H1 (cell line): ENCODE data around the gene FAT2. TPM values are rescaled to one million over a fixed set of nuclear protein-coding genes. Genes with fewer than 3 reads are reported as not detected.

Source experiments
- CTCF ChIA-PET: fragments of 300-600 bp; sonication (Branson Sonifier 250); formaldehyde crosslinking; loops from one replicate; lab custom pipeline; 2021; ENCODE audit not compliant: partially characterized antibody; lab: Charles Lee
- POLR2A ChIA-PET: fragments of 300-600 bp; sonication (Branson Sonifier 250); formaldehyde crosslinking; loops from one replicate; lab custom pipeline; 2021; ENCODE audit warnings: inconsistent platforms; ENCODE audit not compliant: partially characterized antibody; lab: Charles Lee
- DNase-seq, 2 experiments: peaks; one replicate each; pipeline versions ENCODE4 v3.0.0 to v3.0.0-alpha.2; 2010 to 2022; ENCODE audit warnings: low spot score in 2 of 2, low read depth in 1 of 2, mixed read lengths in 1 of 2
- FAIRE-seq: peaks from 2 replicates; lab custom pipeline; 2011; peaks lifted over from hg19 to GRCh38; lab: Jason Lieb, UNC
- H2AFZ ChIP-seq: 2 replicates; pipeline ENCODE4 v1.8.1; 2012; ENCODE audit warnings: low read length, inconsistent platforms
- H2AK5ac ChIP-seq: 2 replicates; pipeline ENCODE4 v1.6.1; 2013; ENCODE audit warnings: low read depth, low read length
- H2BK120ac ChIP-seq: replicated peaks from 2 replicates; pipeline ENCODE3; 2013; ENCODE audit warnings: low read depth, low read length, inconsistent platforms
- H2BK12ac ChIP-seq: 2 replicates; pipeline ENCODE4 v1.6.1; 2013; ENCODE audit warnings: low read depth, low read length
- H2BK15ac ChIP-seq: 2 replicates; pipeline ENCODE4 v1.6.1; 2013; ENCODE audit warnings: low read length
- H2BK20ac ChIP-seq: 2 replicates; pipeline ENCODE4 v1.6.1; 2013; ENCODE audit warnings: low read length
- H2BK5ac ChIP-seq: 2 replicates; pipeline ENCODE4 v1.6.1; 2013; ENCODE audit warnings: low read depth, low read length
- H3K14ac ChIP-seq: 2 replicates; pipeline ENCODE4 v1.6.1; 2013; ENCODE audit warnings: inconsistent platforms; ENCODE audit not compliant: insufficient read length
- H3K18ac ChIP-seq: 2 replicates; pipeline ENCODE4 v1.6.1; 2013; ENCODE audit warnings: low read length; ENCODE audit errors: extremely low read depth
- H3K23ac ChIP-seq: 2 replicates; pipeline ENCODE4 v1.6.1; 2013; ENCODE audit warnings: inconsistent platforms; ENCODE audit not compliant: insufficient read length
- H3K23me2 ChIP-seq: 2 replicates; pipeline ENCODE4 v1.6.1; 2013; ENCODE audit warnings: low read depth, low read length
- H3K27ac ChIP-seq: 2 replicates; pipeline ENCODE4 v1.6.1; 2011; ENCODE audit warnings: low read depth, low read length, inconsistent platforms
- H3K27me3 ChIP-seq, 4 experiments: replicated peaks in 1 of 4; 1 replicate in 1 of 4; 2 replicates in 3 of 4; pipeline versions ENCODE4 v1.6.1 to v1.8.1; 2011 to 2013; ENCODE audit warnings: low read length in 3 of 4, mild to moderate bottlenecking in 3 of 4, inconsistent platforms in 2 of 4, mixed read lengths in 2 of 4, moderate library complexity in 1 of 4; ENCODE audit not compliant: control insufficient read depth in 3 of 4, insufficient read depth in 3 of 4; ENCODE audit errors: extremely low read depth in 1 of 4
- H3K36me3 ChIP-seq, 4 experiments: 2 replicates each; pipeline versions ENCODE4 v1.6.1 to v1.8.1; 2011 to 2013; ENCODE audit warnings: mild to moderate bottlenecking in 4 of 4, low read length in 3 of 4, moderate library complexity in 2 of 4, control low read depth in 1 of 4, inconsistent platforms in 1 of 4; ENCODE audit not compliant: insufficient read depth in 4 of 4, control insufficient read depth in 2 of 4
- H3K4ac ChIP-seq: replicated peaks from 2 replicates; pipeline ENCODE3; 2013; ENCODE audit warnings: low read length, low read depth, mixed read lengths, inconsistent platforms; ENCODE audit not compliant: insufficient read length
- H3K4me1 ChIP-seq, 4 experiments: replicated peaks in 1 of 4; 1 replicate in 1 of 4; 2 replicates in 3 of 4; pipeline versions ENCODE4 v1.6.1 to v1.8.1; 2011 to 2013; ENCODE audit warnings: low read length in 3 of 4, inconsistent platforms in 2 of 4, mixed read lengths in 1 of 4; ENCODE audit not compliant: insufficient read depth in 4 of 4, control insufficient read depth in 3 of 4
- H3K4me2 ChIP-seq, 2 experiments: 2 replicates each; pipeline versions ENCODE4 v1.6.1 to v1.8.1; 2011 to 2013; ENCODE audit warnings: low read depth in 2 of 2, low read length in 2 of 2, control low read depth in 1 of 2, inconsistent platforms in 1 of 2, mild to moderate bottlenecking in 1 of 2; ENCODE audit not compliant: insufficient read depth in 1 of 2
- H3K4me3 ChIP-seq, 4 experiments: fragments of 200-600, 300-600 bp in 1 of 4; sonication (generic), shearing (Covaris generic), sonication (Bioruptor Twin) in 1 of 4; 2 replicates each; pipeline versions ENCODE4 v1.5.1 to v1.8.1; 2011 to 2016; ENCODE audit warnings: low read length in 4 of 4, low read depth in 3 of 4, control low read depth in 2 of 4, inconsistent platforms in 2 of 4, mild to moderate bottlenecking in 2 of 4, mixed read lengths in 1 of 4, moderate library complexity in 1 of 4; ENCODE audit not compliant: insufficient read depth in 2 of 4; ENCODE audit errors: extremely low read depth in 1 of 4
- H3K56ac ChIP-seq: replicated peaks from 2 replicates; pipeline ENCODE3; 2013; ENCODE audit warnings: low read depth, mild to moderate bottlenecking, mixed read lengths, low read length, inconsistent platforms; ENCODE audit not compliant: insufficient read length
- H3K79me1 ChIP-seq: 2 replicates; pipeline ENCODE4 v1.6.1; 2013; ENCODE audit warnings: low read depth, low read length, control low read depth
- H3K79me2 ChIP-seq, 2 experiments: 2 replicates each; pipeline versions ENCODE4 v1.6.1 to v1.8.1; 2012 to 2013; ENCODE audit warnings: low read length in 2 of 2, mild to moderate bottlenecking in 2 of 2, inconsistent platforms in 1 of 2; ENCODE audit not compliant: insufficient read depth in 2 of 2, control insufficient read depth in 1 of 2
- H3K9ac ChIP-seq, 4 experiments: replicated peaks in 1 of 4; 1 replicate in 1 of 4; 2 replicates in 3 of 4; pipeline versions ENCODE4 v1.6.1 to v1.8.1; 2011 to 2013; ENCODE audit warnings: low read depth in 3 of 4, low read length in 3 of 4, control low read depth in 2 of 4, mild to moderate bottlenecking in 2 of 4, moderate library complexity in 2 of 4, inconsistent platforms in 1 of 4; ENCODE audit errors: extremely low read depth in 1 of 4
- H3K9me3 ChIP-seq, 2 experiments: 2 replicates each; pipeline versions ENCODE4 v1.6.1 to v1.8.1; 2012 to 2013; ENCODE audit warnings: mild to moderate bottlenecking in 2 of 2, moderate library complexity in 2 of 2, control low read depth in 1 of 2, inconsistent platforms in 1 of 2, low read depth in 1 of 2, low read length in 1 of 2, mixed read lengths in 1 of 2; ENCODE audit not compliant: insufficient read depth in 2 of 2
- H4K20me1 ChIP-seq, 2 experiments: replicated peaks in 1 of 2; 2 replicates each; pipeline versions ENCODE3 to v1.8.1; 2011 to 2013; ENCODE audit warnings: inconsistent platforms in 2 of 2, low read length in 2 of 2, mild to moderate bottlenecking in 1 of 2; ENCODE audit not compliant: insufficient read depth in 2 of 2, control insufficient read depth in 1 of 2
- H4K5ac ChIP-seq: 2 replicates; pipeline ENCODE4 v1.6.1; 2013; ENCODE audit warnings: low read length, low read depth, mixed read lengths, inconsistent platforms; ENCODE audit not compliant: insufficient read length
- H4K8ac ChIP-seq: 2 replicates; pipeline ENCODE4 v1.8.0; 2013; ENCODE audit warnings: mild to moderate bottlenecking, moderate library complexity, low read length, inconsistent platforms; ENCODE audit not compliant: insufficient read depth; ENCODE audit errors: extremely low read depth
- H4K91ac ChIP-seq: replicated peaks from 2 replicates; pipeline ENCODE3; 2013; ENCODE audit warnings: low read length, mixed read lengths, inconsistent platforms; ENCODE audit not compliant: insufficient read length
- ASH2L ChIP-seq: fragments of 200-600, 300-600 bp; sonication (generic); IDR thresholded peaks from one replicate; pipeline ENCODE4 v1.7.1; 2017; ENCODE audit warnings: low read length
- BACH1 ChIP-seq: IDR thresholded peaks from 2 replicates; pipeline ENCODE4 v1.6.1; 2012; ENCODE audit warnings: low read length, improper control_type of control experiment
- CREB1 ChIP-seq: IDR thresholded peaks from 2 replicates; pipeline ENCODE4 v1.6.1; 2012; ENCODE audit warnings: inconsistent platforms
- GABPA ChIP-seq: IDR thresholded peaks from 2 replicates; pipeline ENCODE4 v1.6.1; 2011; ENCODE audit warnings: mild to moderate bottlenecking, low read length, moderate library complexity, borderline replicate concordance; ENCODE audit not compliant: insufficient read depth
- HDAC2 ChIP-seq, 2 experiments: fragments of 300-600 bp in 1 of 2; sonication (generic) in 1 of 2; IDR thresholded peaks; 2 replicates each; pipeline ENCODE4 v1.6.1; 2011 to 2012; ENCODE audit warnings: low read depth in 2 of 2, low read length in 2 of 2, mild to moderate bottlenecking in 2 of 2, moderate library complexity in 2 of 2, borderline replicate concordance in 1 of 2, inconsistent platforms in 1 of 2
- JUN ChIP-seq: IDR thresholded peaks from 2 replicates; pipeline ENCODE4 v1.6.1; 2011; ENCODE audit warnings: low read depth, mild to moderate bottlenecking, improper control_type of control experiment, low read length
- KDM1A ChIP-seq: fragments of 200-600, 300-600 bp; sonication (generic); IDR thresholded peaks from 2 replicates; pipeline ENCODE4 v1.7.1; 2016; ENCODE audit warnings: mild to moderate bottlenecking, low read length, borderline replicate concordance
- NANOG ChIP-seq: IDR thresholded peaks from 2 replicates; pipeline ENCODE4 v1.6.1; 2011; ENCODE audit warnings: low read length, low read depth, mild to moderate bottlenecking, inconsistent platforms; ENCODE audit not compliant: insufficient read depth, poor library complexity, severe bottlenecking
- NRF1 ChIP-seq: IDR thresholded peaks from 2 replicates; pipeline ENCODE4 v1.6.1; 2011; ENCODE audit warnings: mild to moderate bottlenecking, low read depth, low read length, improper control_type of control experiment
- RNF2 ChIP-seq: fragments of 200-900, 300-1000 bp; sonication (generic); IDR thresholded peaks from 2 replicates; pipeline ENCODE4 v1.7.1; 2016; ENCODE audit warnings: borderline replicate concordance, low read depth, mild to moderate bottlenecking, antibody characterized with exemption, low read length; ENCODE audit not compliant: poor library complexity, severe bottlenecking; ENCODE audit errors: missing control alignments
- SUZ12 ChIP-seq: fragments of 200-600 bp; sonication (generic); IDR thresholded peaks from 2 replicates; pipeline ENCODE4 v1.6.1; 2012; ENCODE audit warnings: mild to moderate bottlenecking, inconsistent platforms, low read length, moderate library complexity, mixed read lengths
- USF2 ChIP-seq: IDR thresholded peaks from 2 replicates; pipeline ENCODE4 v1.6.1; 2011; ENCODE audit warnings: low read length, improper control_type of control experiment
- WGBS, 2 experiments: shearing (Covaris generic) in 1 of 2; methylation state at CpG; one replicate each; pipeline versions ENCODE4 v1.1.6 to v1.1.7; 2013 to 2015; ENCODE audit warnings: low lambda C conversion rate in 2 of 2, mixed read lengths in 2 of 2, inconsistent platforms in 1 of 2, low coverage in 1 of 2, missing lambda C conversion rate in 1 of 2; ENCODE audit not compliant: insufficient replicate concordance in 2 of 2, insufficient coverage in 1 of 2, insufficient read length in 1 of 2; ENCODE audit errors: extremely low coverage in 1 of 2, missing lambda C conversion rate in 1 of 2; 5-methylcytosine and 5-hydroxymethylcytosine counted together
- polyA plus RNA-seq, 7 experiments: library from polyadenylated mRNA; depleted of rRNA in 3 of 7; stranded (reverse) in 5 of 7; unstranded in 2 of 7; fragments of >200 nt in 5 of 7; fragments of 200-250 nt in 2 of 7; gene quantifications; 1 replicate in 5 of 7; 2 replicates in 1 of 7; 4 replicates in 1 of 7; pipeline versions ENCODE4 v1.2.1 to v1.2.3, GENCODE V29; 2011 to 2013; ENCODE audit warnings: missing spikeins in 2 of 7, mixed read lengths in 2 of 7
- total RNA-seq: library from RNA; stranded (reverse); fragmentation: NEBNext Ultra II Directional; extraction: Animal tissue kit (Norgen Biotek cat#: 25700); gene quantifications from 2 replicates; pipeline ENCODE4 v1.2.1, GENCODE V29; 2021

Gene FAT2
- total and polyA plus RNA-seq, 2 of the 8 experiments (the other 6 are each of a cell fraction or from before 2014, with no cell fraction given): 0.12 to 0.30 TPM

GRCh38 chr5:151631941-151632340 lies 40.8 kb upstream of the FAT2 start:
- DNase-seq (no peak), FAIRE-seq (no peak)

More at GRCh38 chr5:151631941-151632340, 40.8 kb upstream of the FAT2 start:
- H4K8ac ChIP-seq: no peak overlapping the region
- H2BK120ac ChIP-seq: no peak overlapping the region
- H2AK5ac ChIP-seq: no peak overlapping the region
- no peak overlapping the region for H3K23ac ChIP-seq
- no peak overlapping the region for H2BK20ac ChIP-seq
- H2BK5ac ChIP-seq: no peak overlapping the region
- H2BK15ac ChIP-seq: no peak overlapping the region
- peaks cover 0 to 5% (median 2%) of the 10 kb centered on the region in 4 experiments; a peak in 2 of 7 replicates for H3K4me1 ChIP-seq
- 92% methylated on average over 5 of the region's 5 CpGs; no CpG with 5 or more reads in 1 of the 2 experiments for WGBS, 2 experiments
- no peaks in the 10 kb centered on the region for H3K23me2 ChIP-seq
- H3K27ac ChIP-seq: no peak overlapping the region
- no peak for TF ChIP-seq CREB1
- TF ChIP-seq NANOG: no peak
- TF ChIP-seq JUN: no peak
- TF ChIP-seq RNF2: no peak
- TF ChIP-seq ASH2L: no peak
- no peak for TF ChIP-seq USF2
- no peak for TF ChIP-seq KDM1A
- no peak for TF ChIP-seq HDAC2 (IDR thresholded peaks at IDR 0.05; ENCODE audit: borderline replicate concordance in 1 of 2, low read depth in 2 of 2, low read length in 2 of 2)
- no peak for TF ChIP-seq BACH1
- no peak for TF ChIP-seq GABPA
- no peak for TF ChIP-seq NRF1
- TF ChIP-seq SUZ12: no peak
- TF ChIP-seq, all 59 proteins: peak for 0
- Histone ChIP-seq H3K4me3 (no peak overlapping the region), H3K14ac (no peak overlapping the region), H2BK12ac (no peak overlapping the region), H2AFZ (no peak overlapping the region), H3K27me3 (no peaks in the 10 kb centered on the region; a peak in 1 of 7 replicates), H3K56ac (no peak overlapping the region), H4K20me1 (no peaks in the 10 kb centered on the region), H3K9me3 (no peaks in the 10 kb centered on the region), H3K79me1 (no peaks in the 10 kb centered on the region), H4K91ac (no peak overlapping the region), H3K9ac (no peak overlapping the region), H3K18ac (no peak overlapping the region), H3K36me3 (no peaks in the 10 kb centered on the region), H3K79me2 (no peaks in the 10 kb centered on the region), H3K4me2 (no peak overlapping the region), H3K4ac (no peak overlapping the region), H4K5ac (no peak overlapping the region)
- POLR2A ChIA-PET: no interaction called here
- CTCF ChIA-PET: interaction anchor here (1.8 kb wide), 1 partner anchor 27 kb away, joined by 6 read pairs; no protein-coding TSS in a partner anchor
